ENCODE results near the gene GAPDHS.
A peak's percentile ranks its signal among the peaks of the same experiment; 100 is the strongest.

Gene GAPDHS

DNA sequence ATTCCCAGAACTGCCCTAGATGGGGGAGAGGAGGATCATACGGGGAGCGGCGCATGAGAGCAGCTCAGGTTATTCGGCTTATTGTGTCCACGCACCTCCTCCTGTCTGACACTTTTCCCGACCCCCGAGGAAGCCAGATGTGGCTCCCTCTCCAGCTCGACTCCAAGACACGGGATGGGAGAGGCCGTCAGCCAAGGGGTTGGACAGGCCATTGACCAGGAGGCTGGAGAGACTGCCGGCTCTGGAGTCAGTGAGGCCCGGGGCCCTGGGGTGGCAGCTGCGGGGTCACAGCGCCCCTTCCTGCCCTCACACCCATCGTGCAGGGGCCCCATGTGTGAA, 22.7 kb upstream of the GAPDHS start:
- no peak for DNase-seq (ENCODE audit: low spot score)

DNA sequence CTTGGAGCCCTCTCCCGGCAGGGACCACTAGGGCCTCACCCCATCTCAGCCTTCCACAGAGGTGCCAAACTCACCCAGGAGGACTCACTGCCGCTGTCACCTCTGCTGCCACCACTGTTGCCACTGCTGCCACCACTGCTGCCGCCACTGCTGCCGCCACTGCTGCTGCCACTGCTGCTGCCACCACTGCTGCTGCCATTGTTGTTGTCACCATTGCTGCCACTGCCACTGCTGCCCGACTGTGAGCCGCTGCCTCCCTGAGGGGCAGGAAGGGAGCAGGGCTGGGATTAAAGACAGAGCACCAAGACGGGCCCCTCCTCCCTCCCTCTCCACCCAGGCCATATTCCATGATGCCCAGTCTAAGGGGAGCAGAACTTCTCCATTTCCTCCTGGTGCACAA, 21.9 kb upstream of the GAPDHS start:
- DNase-seq (ENCODE audit: low spot score), result no peak

DNA sequence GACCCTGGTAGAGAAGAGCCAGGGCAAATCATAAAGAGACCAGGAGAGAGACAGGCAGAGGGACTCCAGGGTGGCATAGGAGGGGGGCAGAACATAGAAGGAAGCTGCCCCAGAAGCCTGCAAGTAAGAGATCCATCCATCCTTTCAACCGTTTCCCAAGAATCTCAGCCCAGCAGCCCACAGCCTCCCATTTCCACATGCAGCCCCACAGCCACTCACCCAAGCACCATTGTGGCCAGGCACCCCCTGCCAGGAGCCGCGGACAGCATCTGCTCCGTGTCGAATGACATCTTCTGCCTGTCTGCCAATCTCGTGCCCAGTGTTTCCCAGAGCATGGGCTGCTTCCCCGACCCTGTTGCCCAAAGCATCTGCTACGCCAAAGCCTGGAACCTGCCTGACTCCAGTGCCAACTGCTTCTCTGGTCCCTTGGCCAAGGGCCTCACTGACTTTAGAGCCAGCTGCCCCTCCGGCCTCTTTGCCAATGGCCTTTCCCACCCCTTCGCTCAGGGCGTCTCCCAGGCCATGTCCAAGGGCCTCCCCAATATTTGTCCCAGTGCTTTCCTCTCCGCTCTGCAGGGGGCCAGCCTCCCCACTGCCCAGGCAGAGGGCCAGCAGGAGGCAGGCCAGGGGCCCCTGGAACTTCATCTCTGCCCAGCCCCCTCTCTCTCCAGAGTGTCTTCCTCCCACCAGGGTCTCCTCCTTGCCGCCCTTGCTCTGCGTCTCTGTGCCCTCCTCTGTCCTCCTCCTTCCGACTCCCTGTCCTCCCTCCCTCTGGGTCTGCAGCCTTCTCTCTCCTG, 20.2 kb upstream of the GAPDHS start:
- DNase-seq (ENCODE audit: low spot score), result no peak

GRCh38 chr19:35513628-35514281, 19.5 kb upstream of the GAPDHS start, which contains the start of gene DMKN:
Gene DMKN (minus strand): TSS chr19:35513649. CDS start chr19:35513475, 174 bp downstream.
- peak; percentile 78 for DNase-seq (ENCODE audit: low spot score)

GRCh38 chr19:35514282-35514809, 18.9 kb upstream of the GAPDHS start:
- DNase-seq (ENCODE audit: low spot score), result peak; percentile 80

DNA sequence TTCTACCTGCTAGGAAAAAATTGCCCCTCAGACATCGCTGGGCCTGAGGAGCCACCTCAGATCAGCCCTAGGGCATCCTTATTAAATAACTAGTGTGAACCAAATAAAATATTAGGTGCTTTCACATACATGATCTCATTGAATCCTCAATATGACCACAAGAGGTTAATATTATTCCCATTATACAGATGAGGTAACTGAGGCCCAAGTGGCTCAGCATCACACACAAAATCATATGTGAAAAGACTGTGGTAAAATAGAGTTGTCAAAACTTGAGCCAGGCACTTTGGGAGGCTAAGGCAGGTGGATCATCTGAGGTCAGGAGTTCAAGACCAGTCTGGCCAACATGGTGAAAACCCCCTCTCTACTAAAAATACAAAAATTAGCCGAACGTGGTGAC, 16.9 kb upstream of the GAPDHS start:
- DNase-seq (ENCODE audit: low spot score), result no peak

- DNase-seq (ENCODE audit: low spot score), result no peak
Observed at GRCh38 chr19:35517342-35517741, 15.9 kb upstream of the GAPDHS start.

DNA sequence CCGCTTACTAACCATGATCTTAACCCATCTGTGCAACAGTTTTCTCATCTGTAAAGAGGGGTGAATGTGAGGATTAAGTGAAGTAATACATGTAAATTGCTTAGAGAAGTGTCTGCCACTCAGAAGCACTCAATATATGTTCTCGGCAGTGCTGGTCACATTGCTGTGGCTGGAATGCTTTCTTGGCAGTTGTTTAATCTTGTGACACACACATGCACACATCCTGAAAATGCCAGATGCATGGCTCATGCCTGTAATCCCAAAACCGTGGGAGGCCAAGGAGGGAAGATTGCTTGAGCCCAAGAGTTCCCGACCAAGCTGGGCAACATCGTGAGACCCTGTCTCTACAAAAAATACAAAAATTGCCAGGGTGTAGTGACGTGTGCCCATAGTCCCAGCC, 14.9 kb upstream of the GAPDHS start:
- DNase-seq (ENCODE audit: low spot score), result peak; percentile 89

DNA sequence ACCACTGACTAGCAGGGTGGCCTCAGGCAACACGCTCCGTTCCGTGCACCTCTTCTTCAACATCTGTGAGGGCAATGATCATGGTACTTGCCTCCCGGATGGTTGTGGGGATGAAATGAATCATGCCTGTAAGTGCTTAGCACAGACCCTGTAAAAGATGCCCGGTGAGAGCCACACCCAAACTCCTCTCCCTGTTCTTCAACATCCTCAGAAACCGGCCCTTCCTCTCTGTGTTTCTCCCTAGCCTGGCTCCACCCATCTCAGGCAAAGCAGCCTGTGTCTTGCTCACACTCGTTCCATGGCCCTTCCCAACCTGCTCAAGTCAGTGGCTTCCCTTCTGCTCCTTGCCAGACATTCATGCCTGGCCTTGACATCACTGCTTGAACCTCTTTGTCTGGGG, 14.0 kb upstream of the GAPDHS start:
- peak; percentile 48 for DNase-seq (ENCODE audit: low spot score)

GRCh38 chr19:35521124-35521743, 12.0 kb upstream of the GAPDHS start:
- DNase-seq (ENCODE audit: low spot score), result no peak

- DNase-seq (ENCODE audit: low spot score), result no peak
Observed at GRCh38 chr19:35522745-35523327, 10.4 kb upstream of the GAPDHS start.

- DNase-seq (ENCODE audit: low spot score), result no peak
Observed at GRCh38 chr19:35524181-35524837, 8.9 kb upstream of the GAPDHS start.

GRCh38 chr19:35525873-35526272, 7.4 kb upstream of the GAPDHS start:
- no peak for DNase-seq (ENCODE audit: low spot score)

DNA sequence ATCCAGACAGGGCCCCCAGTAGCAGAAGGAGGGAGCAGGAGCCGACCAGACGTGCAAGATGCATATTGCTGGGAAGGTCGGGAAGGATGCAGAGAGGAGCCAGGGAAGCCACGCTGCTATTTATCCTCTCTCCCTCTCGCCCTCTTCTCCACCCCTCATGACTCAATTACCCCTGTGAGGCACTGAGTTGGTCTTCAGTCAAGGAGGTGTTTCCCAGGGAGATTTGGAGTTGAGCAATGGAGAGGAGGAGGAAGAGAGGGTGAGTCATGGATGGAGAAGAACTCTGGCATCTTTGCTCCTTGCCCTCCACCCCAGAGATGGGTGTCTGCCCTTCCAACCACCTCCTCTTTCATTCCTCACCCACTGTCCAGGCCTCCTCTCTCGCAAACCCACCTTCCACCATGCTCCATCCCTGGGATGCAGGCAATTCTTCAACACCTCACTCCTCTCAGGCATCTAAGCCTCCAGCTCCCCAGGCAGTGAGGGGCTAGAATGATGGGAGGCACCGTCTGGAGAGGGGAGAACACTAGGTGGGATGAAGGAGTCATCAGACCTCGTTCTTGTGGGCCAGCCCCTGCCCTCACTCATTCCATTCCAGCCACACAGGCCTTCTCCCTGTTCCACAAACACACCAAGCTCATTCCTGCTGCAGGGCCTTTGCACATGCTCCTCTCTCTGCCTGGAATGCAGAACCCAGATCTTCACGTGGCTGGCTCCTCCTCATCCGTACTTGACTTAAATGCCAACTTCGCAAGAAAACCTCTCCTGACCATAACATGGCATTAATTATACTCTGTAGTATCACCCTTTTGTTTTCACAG, 4.8 kb upstream of the GAPDHS start, which contains the start of gene SBSN:
Gene SBSN (minus strand): TSS at position 94 of the 821 bp plus-strand sequence. CDS start 30 bp downstream, at position 64.
- DNase-seq (ENCODE audit: low spot score), result peak; percentile 90

DNA sequence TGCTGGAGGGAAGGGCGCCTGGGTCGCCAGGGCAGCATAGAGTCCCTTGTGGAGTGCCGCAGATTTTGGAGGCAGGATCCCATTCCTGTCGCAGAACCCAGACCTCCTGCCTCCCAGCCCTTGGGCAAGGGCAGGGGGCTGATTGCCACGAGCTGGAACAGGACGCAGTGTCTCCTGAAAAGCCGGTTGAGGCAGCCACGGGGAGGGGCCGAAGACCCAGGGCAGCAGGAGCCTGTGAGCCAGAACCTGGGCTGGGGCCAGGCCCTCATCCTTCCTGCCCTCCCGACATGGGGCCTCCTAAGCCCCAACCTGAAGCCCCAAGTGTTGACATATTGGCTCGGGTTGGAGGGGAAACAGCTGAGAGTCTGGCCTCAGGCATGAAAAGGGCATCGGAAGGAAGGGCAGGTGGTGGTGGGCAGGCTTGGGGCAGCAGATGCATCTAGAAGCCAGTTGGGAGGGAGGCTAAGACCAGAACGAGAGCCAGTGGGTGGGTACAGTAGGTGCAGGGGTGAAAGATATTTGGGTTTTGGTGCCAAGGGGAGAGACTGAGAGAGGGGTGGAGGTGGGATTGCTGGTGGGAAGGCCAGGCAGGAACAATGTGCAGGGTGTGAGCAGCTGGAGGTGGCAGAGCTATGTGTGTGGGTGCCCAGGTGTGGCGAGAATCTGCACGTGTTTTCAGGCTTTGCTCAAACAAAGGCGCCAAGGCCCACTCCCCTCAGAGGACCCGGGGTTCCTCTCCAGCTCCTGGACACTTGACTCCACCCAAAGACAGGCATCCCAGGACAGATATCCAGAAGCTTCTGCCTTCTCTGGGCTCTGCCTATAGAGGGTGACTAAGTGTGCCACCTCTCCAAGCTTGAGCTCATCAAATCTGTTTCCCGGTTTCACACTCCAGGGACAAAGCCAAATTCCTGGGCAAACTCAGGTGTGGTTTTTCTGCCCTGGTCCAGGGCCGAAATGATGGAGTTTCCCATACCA, 3.7 kb upstream of the GAPDHS start:
- no peak for DNase-seq (ENCODE audit: low spot score)

- DNase-seq (ENCODE audit: low spot score), result no peak
Observed at GRCh38 chr19:35531291-35531690, 2.0 kb upstream of the GAPDHS start.

DNA sequence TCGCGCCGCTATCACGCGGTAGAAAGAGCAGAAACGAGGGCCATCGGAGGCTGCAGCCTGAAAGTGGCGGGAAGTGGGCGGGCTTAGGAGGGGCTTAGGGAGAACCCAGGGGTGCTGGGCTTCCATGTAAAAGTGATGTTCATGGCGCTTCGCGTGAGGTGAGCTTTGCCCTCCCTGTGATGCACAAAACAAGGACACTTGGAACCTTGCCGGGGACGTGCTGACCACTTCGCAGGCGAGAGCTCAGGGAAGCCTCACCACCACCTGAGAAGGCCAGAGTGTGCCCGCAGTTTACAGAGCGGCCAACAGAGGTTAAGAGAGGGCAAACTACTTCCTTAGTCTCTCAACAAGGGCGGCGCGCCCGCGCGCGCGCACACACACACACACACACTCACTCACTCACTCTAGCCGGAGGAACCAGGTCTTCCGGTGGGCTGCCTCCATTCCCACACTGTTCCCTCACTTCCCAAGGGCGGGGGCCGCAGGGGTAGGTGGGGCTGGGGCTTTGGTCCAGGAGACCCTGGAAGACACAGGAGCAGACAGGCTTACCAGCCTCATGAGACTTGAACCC, 651 bp downstream of the GAPDHS start:
- no peak for DNase-seq (ENCODE audit: low spot score)

DNA sequence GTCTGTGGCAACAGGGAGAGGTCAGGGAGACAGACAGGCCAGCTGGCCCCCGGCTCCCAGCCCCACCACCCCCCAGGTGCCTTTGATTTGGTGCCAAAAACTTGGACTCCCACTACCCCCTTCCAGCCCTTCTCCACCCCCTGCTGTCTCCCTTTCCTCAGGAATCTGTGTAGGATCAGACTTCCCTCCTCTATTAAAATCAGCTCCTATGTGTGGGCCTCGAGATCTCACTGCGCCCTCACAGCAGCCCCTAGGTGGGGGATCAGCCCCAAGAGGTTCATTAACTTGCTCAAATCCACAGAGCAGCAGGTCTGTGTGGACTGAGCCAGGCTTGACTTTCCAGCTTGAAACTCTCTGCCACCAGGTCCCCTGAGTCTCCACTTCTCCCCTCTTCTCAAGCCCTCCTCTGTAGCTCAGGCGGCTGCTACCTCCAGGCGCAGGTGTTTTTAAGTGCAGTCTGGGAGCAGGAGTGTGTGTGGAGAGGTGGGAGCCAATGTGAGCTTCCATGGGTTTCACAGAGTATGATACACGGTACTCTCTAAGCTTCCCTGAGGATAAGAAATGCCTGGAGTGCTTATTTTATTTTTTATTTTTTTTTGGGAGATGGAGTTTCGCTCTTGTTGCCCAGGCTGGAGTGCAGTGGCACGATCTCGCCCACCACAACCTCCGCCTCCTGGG, 1.7 kb downstream of the GAPDHS start:
- DNase-seq (ENCODE audit: low spot score), result no peak

DNA sequence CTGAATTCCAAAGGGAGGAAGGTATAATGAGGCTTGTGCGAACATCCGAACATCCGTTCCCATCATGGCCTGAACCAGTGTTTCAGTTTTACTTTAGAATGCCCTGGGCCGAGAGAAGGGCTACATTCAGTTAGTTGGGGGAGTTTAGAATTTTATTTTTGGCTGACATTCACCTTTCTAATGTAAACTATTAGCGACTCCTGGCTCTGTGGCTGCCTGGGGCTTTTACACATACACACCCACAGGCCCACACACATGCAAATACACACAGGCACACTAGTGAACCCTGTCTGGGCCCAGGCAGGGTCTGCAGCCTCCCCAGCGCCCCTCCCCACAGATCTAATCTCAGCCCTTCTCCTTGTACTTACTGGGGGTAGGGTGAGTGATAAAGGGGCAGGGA, 6.1 kb downstream of the GAPDHS start:
- DNase-seq (ENCODE audit: low spot score), result no peak
